Prostate gland (tissue), 2 donors: Measurements from ENCODE around the gene CYB561A3.

ENCODE experiments used
- CTCF ChIP-seq, 4 experiments: fragments of 200-600 bp in 2 of 4; fragments of 450-650 bp in 2 of 4; sonication (generic) in 2 of 4; IDR thresholded peaks; 1 replicate in 3 of 4; 2 replicates in 1 of 4; pipeline ENCODE4 v1.5.1; 2016 to 2019; ENCODE audit warnings: antibody characterized with exemption in 4 of 4, mild to moderate bottlenecking in 2 of 4, moderate library complexity in 2 of 4
- POLR2A ChIP-seq: fragments of 450-650 bp; IDR thresholded peaks from one replicate; pipeline ENCODE4 v1.6.1; 2016; ENCODE audit warnings: antibody characterized with exemption, mild to moderate bottlenecking
- POLR2AphosphoS5 ChIP-seq: sonication (generic); formaldehyde crosslinking; IDR thresholded peaks from one replicate; pipeline ENCODE4 v1.6.1; 2017; ENCODE audit warnings: antibody characterized with exemption

GRCh38 chr11:61315260-61315659 lies 46.4 kb downstream of the CYB561A3 start:
- TF ChIP-seq CTCF (IDR thresholded peaks at IDR 0.05) (no peak), POLR2A (no peak), POLR2AphosphoS5 (no peak)
